Breast epithelium (tissue), 4 donors: ENCODE data around the gene CFDP1. TPM values are rescaled to one million over a fixed set of nuclear protein-coding genes. Genes with fewer than 3 reads are reported as not detected.

Experiments
- DNase-seq, 2 donors: peaks; one replicate each; pipeline ENCODE4 v3.0.0-alpha.2; 2019; ENCODE audit warnings: low spot score in 2 of 2
- H3K27ac ChIP-seq, 2 donors: fragments of 200-600 bp; sonication (generic) in 1 of 2; one replicate each; pipeline ENCODE4 v1.5.1; 2016 to 2019; ENCODE audit warnings: mild to moderate bottlenecking in 1 of 2
- H3K27me3 ChIP-seq, 2 donors: fragments of 200-600 bp; sonication (generic) in 1 of 2; one replicate each; pipeline versions ENCODE4 v1.5.1 to v1.6.0; 2017 to 2019; ENCODE audit warnings: control low read depth in 1 of 2, mild to moderate bottlenecking in 1 of 2
- H3K36me3 ChIP-seq: fragments of 200-600 bp; one replicate; pipeline ENCODE4 v1.5.1; 2019
- H3K4me1 ChIP-seq, 2 donors: fragments of 200-600 bp; sonication (generic); one replicate each; pipeline ENCODE4 v1.5.1; 2016 to 2019; ENCODE audit warnings: control low read depth in 1 of 2
- H3K4me3 ChIP-seq, 3 donors: fragments of 200-600 bp; sonication (generic); 1 replicate in 2 of 3; 2 replicates in 1 of 3; pipeline ENCODE4 v1.5.1; 2016 to 2019; ENCODE audit warnings: mild to moderate bottlenecking in 3 of 3, moderate library complexity in 2 of 3
- H3K9me3 ChIP-seq, 2 donors: fragments of 200-600 bp; sonication (generic) in 1 of 2; one replicate each; pipeline ENCODE4 v1.5.1; 2016 to 2019; ENCODE audit warnings: control low read depth in 1 of 2
- POLR2A ChIP-seq: fragments of 450-650 bp; IDR thresholded peaks from one replicate; pipeline ENCODE4 v1.6.1; 2016; ENCODE audit warnings: antibody characterized with exemption, mild to moderate bottlenecking, moderate library complexity
- POLR2AphosphoS5 ChIP-seq, 3 donors: sonication (generic); formaldehyde crosslinking; IDR thresholded peaks; one replicate each; pipeline ENCODE4 v1.6.1; 2017; ENCODE audit warnings: antibody characterized with exemption in 3 of 3
- intact Hi-C: fragments of 100-400 bp; cut with DNase I; formaldehyde crosslinking; loops from one replicate; pipeline ENCODE4 v1.15.1; 2023; ENCODE audit warnings: low total_unique reads
- total RNA-seq, 3 donors: library from RNA; depleted of rRNA; stranded (reverse); fragments of >200 nt; gene quantifications; one replicate each; pipeline ENCODE4 v1.1.0, GENCODE V29; 2016
- TF ChIP-seq, protein P1 (sequence below), 3 donors: fragments of 450-650 bp; IDR thresholded peaks; one replicate each; pipeline ENCODE4 v1.5.1; 2016 to 2017; ENCODE audit warnings: antibody characterized with exemption in 3 of 3, mild to moderate bottlenecking in 3 of 3, moderate library complexity in 3 of 3

The CFDP1 gene
- total RNA-seq, 3 donors from 2014 or later = 55.5 to 81.9 (median 80.9) TPM

DNA sequence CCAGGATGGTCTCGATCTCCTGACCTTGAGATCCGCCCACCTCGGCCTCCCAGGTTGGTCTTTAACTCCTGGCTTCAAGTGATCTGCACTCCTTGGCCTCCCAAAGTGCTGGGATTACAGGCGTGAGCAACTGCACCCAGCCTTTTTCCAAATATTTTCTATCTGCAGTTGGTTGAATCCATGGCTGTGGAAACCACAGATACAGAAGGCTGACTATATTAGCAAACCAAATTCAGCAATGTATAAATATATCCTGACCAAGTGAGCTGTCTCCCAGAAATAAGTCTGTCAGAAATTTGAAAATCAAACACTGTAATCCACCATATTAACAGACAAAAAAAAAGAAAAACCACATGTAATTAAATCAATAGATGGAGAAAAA, 9.6 kb downstream of the CFDP1 start:
- intact Hi-C loops = loop anchor here (5.0 kb wide), 1 partner anchor 961 kb away; no protein-coding TSS in a partner anchor
- Histone ChIP-seq H3K36me3 (no peaks in the 10 kb centered on the region), H3K4me3 (no peak overlapping the region)

GRCh38 chr16:75421820-75422126, 11.5 kb downstream of the CFDP1 start:
- Histone ChIP-seq H3K36me3 (no peaks in the 10 kb centered on the region), H3K27me3 (no peaks in the 10 kb centered on the region), H3K27ac (peak overlapping the region in 1 of 2 donors; percentile 41), H3K4me1 (no peaks in the 10 kb centered on the region), H3K4me3 (no peak overlapping the region), H3K9me3 (no peaks in the 10 kb centered on the region)
- intact Hi-C loops = loop anchor here (5.0 kb wide), 1 partner anchor 959 kb away; no protein-coding TSS in a partner anchor
- TF ChIP-seq POLR2A (no peak), POLR2AphosphoS5 (IDR thresholded peaks at IDR 0.05) (no peak)
- TF ChIP-seq, protein P1, sequence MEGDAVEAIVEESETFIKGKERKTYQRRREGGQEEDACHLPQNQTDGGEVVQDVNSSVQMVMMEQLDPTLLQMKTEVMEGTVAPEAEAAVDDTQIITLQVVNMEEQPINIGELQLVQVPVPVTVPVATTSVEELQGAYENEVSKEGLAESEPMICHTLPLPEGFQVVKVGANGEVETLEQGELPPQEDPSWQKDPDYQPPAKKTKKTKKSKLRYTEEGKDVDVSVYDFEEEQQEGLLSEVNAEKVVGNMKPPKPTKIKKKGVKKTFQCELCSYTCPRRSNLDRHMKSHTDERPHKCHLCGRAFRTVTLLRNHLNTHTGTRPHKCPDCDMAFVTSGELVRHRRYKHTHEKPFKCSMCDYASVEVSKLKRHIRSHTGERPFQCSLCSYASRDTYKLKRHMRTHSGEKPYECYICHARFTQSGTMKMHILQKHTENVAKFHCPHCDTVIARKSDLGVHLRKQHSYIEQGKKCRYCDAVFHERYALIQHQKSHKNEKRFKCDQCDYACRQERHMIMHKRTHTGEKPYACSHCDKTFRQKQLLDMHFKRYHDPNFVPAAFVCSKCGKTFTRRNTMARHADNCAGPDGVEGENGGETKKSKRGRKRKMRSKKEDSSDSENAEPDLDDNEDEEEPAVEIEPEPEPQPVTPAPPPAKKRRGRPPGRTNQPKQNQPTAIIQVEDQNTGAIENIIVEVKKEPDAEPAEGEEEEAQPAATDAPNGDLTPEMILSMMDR (IDR thresholded peaks at IDR 0.05) = no peak
- DNase-seq = no peak

More for the DNA sequence above, 9.6 kb downstream of the CFDP1 start:
- Histone ChIP-seq H3K4me1 (no peaks in the 10 kb centered on the region), H3K9me3 (no peaks in the 10 kb centered on the region), H3K27me3 (no peaks in the 10 kb centered on the region), H3K27ac (no peak overlapping the region)
- DNase-seq = no peak
- TF ChIP-seq, protein P1 (IDR thresholded peaks at IDR 0.05) = no peak
- TF ChIP-seq POLR2AphosphoS5 (IDR thresholded peaks at IDR 0.05) (no peak), POLR2A (no peak)

- Histone ChIP-seq H3K4me3 (peak overlapping the region in 1 of 3 donors; percentile 38), H3K27me3 (no peaks in the 10 kb centered on the region), H3K27ac (peak overlapping the region in 1 of 2 donors; percentile 41), H3K36me3 (no peaks in the 10 kb centered on the region), H3K4me1 (no peaks in the 10 kb centered on the region), H3K9me3 (no peaks in the 10 kb centered on the region)
- peak in 1 of 2 donors; percentile 39 for DNase-seq
- TF ChIP-seq POLR2A = no peak
- TF ChIP-seq, protein P1 (IDR thresholded peaks at IDR 0.05) = no peak
- TF ChIP-seq POLR2AphosphoS5 (IDR thresholded peaks at IDR 0.05) = no peak
- intact Hi-C loops = loop anchor here (5.0 kb wide), 1 partner anchor 959 kb away; no protein-coding TSS in a partner anchor
Observed at GRCh38 chr16:75420987-75421819, 12.1 kb downstream of the CFDP1 start.

GRCh38 chr16:75416904-75417565, 16.3 kb downstream of the CFDP1 start:
- intact Hi-C loops = no loop called here
- DNase-seq = no peak
- H3K4me1 ChIP-seq = no peaks in the 10 kb centered on the region

More at GRCh38 chr16:75416904-75417565, 16.3 kb downstream of the CFDP1 start:
- TF ChIP-seq, protein P1 (IDR thresholded peaks at IDR 0.05) = no peak
- TF ChIP-seq POLR2AphosphoS5 (IDR thresholded peaks at IDR 0.05) (no peak), POLR2A (no peak)
- Histone ChIP-seq H3K9me3 (no peaks in the 10 kb centered on the region), H3K27me3 (no peaks in the 10 kb centered on the region), H3K27ac (no peak overlapping the region), H3K4me3 (no peak overlapping the region), H3K36me3 (no peaks in the 10 kb centered on the region)
